Endothelial cell of umbilical vein (primary cell): ENCODE results near the gene APPL2. TPM values are rescaled to one million over a fixed set of nuclear protein-coding genes. Genes with fewer than 3 reads are reported as not detected.

ENCODE experiments used
- BruUV-seq: library from RNA; stranded (reverse); fragments of 400-500 nt; replicated peaks from 2 replicates; lab custom pipeline; 2021; lab: Mats Ljungman, UMichigan
- CTCF ChIA-PET: fragments of 300-600, 350-600 bp; sonication (Branson Sonifier 250); formaldehyde crosslinking; loops from one replicate; lab custom pipeline; 2021; ENCODE audit warnings: antibody characterized with exemption, inconsistent platforms; lab: Charles Lee
- POLR2A ChIA-PET: fragments of 300-600, 350-600 bp; sonication (Branson Sonifier 250); formaldehyde crosslinking; loops from one replicate; lab custom pipeline; 2021; ENCODE audit warnings: antibody characterized with exemption, inconsistent platforms; lab: Charles Lee
- DNase-seq: peaks from one replicate; pipeline ENCODE4 v3.0.0-alpha.2; 2011; ENCODE audit warnings: low read depth, low spot score
- FAIRE-seq: peaks from 2 replicates; lab custom pipeline; 2011; peaks lifted over from hg19 to GRCh38; lab: Jason Lieb, UNC
- H2AFZ ChIP-seq: 2 replicates; pipeline ENCODE4 v1.6.0; 2012; ENCODE audit warnings: low read depth, low read length, control low read depth, inconsistent platforms
- H3K27ac ChIP-seq: 2 replicates; pipeline ENCODE4 v1.5.1; 2011; ENCODE audit warnings: low read depth, mild to moderate bottlenecking, control low read depth, low read length, moderate library complexity; ENCODE audit not compliant: insufficient read depth
- H3K27me3 ChIP-seq, 2 experiments: 2 replicates each; pipeline versions ENCODE4 v1.6.0 to v1.6.1; 2011; ENCODE audit warnings: low read length in 2 of 2, mixed read lengths in 1 of 2; ENCODE audit not compliant: control insufficient read depth in 2 of 2, insufficient read depth in 2 of 2
- H3K36me3 ChIP-seq, 2 experiments: 2 replicates in 1 of 2; 3 replicates in 1 of 2; pipeline ENCODE4 v1.5.1; 2011; ENCODE audit warnings: low read length in 2 of 2, mild to moderate bottlenecking in 1 of 2, moderate library complexity in 1 of 2; ENCODE audit not compliant: control insufficient read depth in 2 of 2, insufficient read depth in 2 of 2; ENCODE audit errors: extremely low read depth in 1 of 2
- H3K4me1 ChIP-seq: 3 replicates; pipeline ENCODE4 v1.5.1; 2011; ENCODE audit warnings: mild to moderate bottlenecking, low read length; ENCODE audit not compliant: control insufficient read depth, insufficient read depth; ENCODE audit errors: extremely low read depth
- H3K4me2 ChIP-seq: 2 replicates; pipeline ENCODE4 v1.6.1; 2011; ENCODE audit warnings: low read length, control low read depth, mixed read lengths; ENCODE audit not compliant: insufficient read depth
- H3K4me3 ChIP-seq, 3 experiments: fragments of 200-600 bp in 1 of 3; sonication (generic), shearing (Covaris generic) in 1 of 3; replicated peaks in 1 of 3; 2 replicates each; pipeline ENCODE4 v1.5.1; 2011 to 2016; ENCODE audit warnings: control low read depth in 3 of 3, low read length in 3 of 3, mild to moderate bottlenecking in 2 of 3, inconsistent platforms in 1 of 3, low read depth in 1 of 3, moderate library complexity in 1 of 3; ENCODE audit not compliant: insufficient read depth in 1 of 3
- H3K79me2 ChIP-seq: 2 replicates; pipeline ENCODE4 v1.6.0; 2012; ENCODE audit warnings: low read length, inconsistent platforms; ENCODE audit not compliant: control insufficient read depth, insufficient read depth
- H3K9ac ChIP-seq: replicated peaks from 2 replicates; pipeline ENCODE3; 2011; ENCODE audit warnings: low read length, control low read depth; ENCODE audit not compliant: insufficient read depth; ENCODE audit errors: extremely low read depth
- H3K9me1 ChIP-seq: replicated peaks from 3 replicates; pipeline ENCODE4 v1.6.0; 2011; ENCODE audit warnings: mild to moderate bottlenecking, low read length; ENCODE audit not compliant: control insufficient read depth, insufficient read depth; ENCODE audit errors: extremely low read depth
- H3K9me3 ChIP-seq: replicated peaks from 2 replicates; pipeline ENCODE4 v1.5.1; 2012; ENCODE audit warnings: low read length, inconsistent platforms; ENCODE audit not compliant: control insufficient read depth, insufficient read depth
- H4K20me1 ChIP-seq: replicated peaks from 2 replicates; pipeline ENCODE3; 2011; ENCODE audit warnings: mild to moderate bottlenecking, low read length; ENCODE audit not compliant: control insufficient read depth, insufficient read depth; ENCODE audit errors: extremely low read depth
- CTCF ChIP-seq, 2 donors: IDR thresholded peaks; 1 replicate in 1 of 2; 2 replicates in 1 of 2; pipeline ENCODE4 v1.5.1; 2011; ENCODE audit warnings: low read length in 2 of 2, mild to moderate bottlenecking in 2 of 2, moderate library complexity in 2 of 2, control low read depth in 1 of 2, inconsistent platforms in 1 of 2, low read depth in 1 of 2; ENCODE audit not compliant: insufficient read depth in 1 of 2; ENCODE audit errors: extremely low read depth in 1 of 2
- EZH2 ChIP-seq: IDR thresholded peaks from 2 replicates; pipeline ENCODE4 v1.6.1; 2012; ENCODE audit warnings: borderline replicate concordance, low read depth, mild to moderate bottlenecking, moderate library complexity, low read length, inconsistent platforms; ENCODE audit not compliant: severe bottlenecking
- FOS ChIP-seq: IDR thresholded peaks from 2 replicates; pipeline ENCODE4 v1.6.1; 2011; ENCODE audit warnings: mild to moderate bottlenecking, low read length, moderate library complexity, borderline replicate concordance; ENCODE audit not compliant: insufficient read depth
- GATA2 ChIP-seq: IDR thresholded peaks from 2 replicates; pipeline ENCODE4 v1.7.0; 2011; ENCODE audit warnings: low read depth, mild to moderate bottlenecking, moderate library complexity, mixed read lengths, low read length; ENCODE audit not compliant: insufficient read length, insufficient read depth
- JUN ChIP-seq: IDR thresholded peaks from 2 replicates; pipeline ENCODE4 v1.6.1; 2011; ENCODE audit warnings: borderline replicate concordance, low read depth; ENCODE audit not compliant: insufficient read length, insufficient read depth
- MAX ChIP-seq: IDR thresholded peaks from 2 replicates; pipeline ENCODE4 v1.6.1; 2011; ENCODE audit not compliant: insufficient read depth, insufficient read length
- MYC ChIP-seq: IDR thresholded peaks from one replicate; pipeline ENCODE4 v1.6.1; 2011; ENCODE audit warnings: mild to moderate bottlenecking, low read depth, low read length
- POLR2A ChIP-seq: IDR thresholded peaks from 2 replicates; pipeline ENCODE4 v1.6.1; 2012; ENCODE audit warnings: low read depth, mild to moderate bottlenecking, control low read depth, low read length
- POLR2AphosphoS5 ChIP-seq: IDR thresholded peaks from 2 replicates; pipeline ENCODE4 v1.6.1; 2012; ENCODE audit warnings: low read depth, mild to moderate bottlenecking, control low read depth, low read length, moderate library complexity; ENCODE audit not compliant: insufficient read depth
- dilution Hi-C: fragments of 300-500 bp; cut with MboI; formaldehyde crosslinking; loops from one replicate; pipeline ENCODE4 v1.15.0; 2019; ENCODE audit warnings: low sequenced_read_pairs; ENCODE audit not compliant: extremely low pct_ligation_motif_present
- intact Hi-C: fragments of 100-400 bp; cut with micrococcal nuclease; formaldehyde crosslinking; loops from one replicate; pipeline ENCODE4 v1.10.0; 2022
- polyA plus RNA-seq, 4 experiments: library from polyadenylated mRNA; depleted of rRNA in 3 of 4; stranded (reverse) in 3 of 4; unstranded in 1 of 4; fragments of >200 nt; gene quantifications; 2 replicates each; pipeline versions ENCODE4 v1.2.1 to v1.2.3, GENCODE V29; 2011 to 2012; ENCODE audit warnings: missing spikeins in 1 of 4
- total RNA-seq: library from RNA; stranded (reverse); gene quantifications from 2 replicates; pipeline ENCODE4 v1.2.3, GENCODE V29; 2021

The APPL2 gene
- total and polyA plus RNA-seq, 2 donors (not counting 3 experiments of a cell fraction or from before 2014, with no cell fraction given), result 8.1 to 21.4 TPM

GRCh38 chr12:105256011-105256410 lies 20.0 kb upstream of the APPL2 start:
- Histone ChIP-seq H3K9ac (no peak overlapping the region), H3K4me1 (peaks cover 20% of the 10 kb centered on the region), H3K4me2 (no peak overlapping the region), H3K9me3 (no peaks in the 10 kb centered on the region), H4K20me1 (no peaks in the 10 kb centered on the region), H3K36me3 (no peaks in the 10 kb centered on the region), H2AFZ (no peak overlapping the region), H3K9me1 (no peaks in the 10 kb centered on the region), H3K4me3 (no peak overlapping the region), H3K27ac (no peak overlapping the region), H3K27me3 (no peaks in the 10 kb centered on the region), H3K79me2 (no peaks in the 10 kb centered on the region)
- CTCF ChIA-PET, result no interaction called here
- no TSS peak for BruUV-seq
- TF ChIP-seq CTCF (IDR thresholded peaks at IDR 0.05; ENCODE audit: extremely low read depth in 1 of 2, insufficient read depth in 1 of 2, low read depth in 1 of 2, low read length in 2 of 2), result no peak
- no peak for TF ChIP-seq MYC
- no peak for TF ChIP-seq POLR2A
- TF ChIP-seq EZH2, result no peak
- no peak for TF ChIP-seq JUN
- TF ChIP-seq POLR2AphosphoS5, result no peak
- TF ChIP-seq GATA2, result no peak
- no peak for TF ChIP-seq FOS
- TF ChIP-seq MAX, result no peak
- dilution Hi-C loops, result no loop called here
- POLR2A ChIA-PET, result no interaction called here
- intact Hi-C loops, result no loop called here
- no peak for DNase-seq
- no peak for FAIRE-seq
